ENCODE measurements around the gene AGRN. TPM values are rescaled to one million over a fixed set of nuclear protein-coding genes. Genes with fewer than 3 reads are reported as not detected.
A peak's percentile ranks its signal among the peaks of the same experiment; 100 is the strongest.
"Not testable (repeated sequence)": the region's sequence is repeated elsewhere in the genome, so short reads cannot be mapped to it uniquely, and the experiment has no call there.

Gene AGRN
- total RNA-seq, 2 experiments from 2014 or later, result 22.7 to 24.4 TPM

- ATAC-seq; H3K9me3 Mint-ChIP-seq (ENCODE audit: low read depth); H3K27ac Mint-ChIP-seq; DNase-seq; CTCF ChIA-PET: not testable (repeated sequence)
- POLR2A ChIA-PET, result interaction anchor here (0.6 kb wide), 1 partner anchor 114 kb away, joined by 3 read pairs; no protein-coding TSS in a partner anchor
- H3K4me1 Mint-ChIP-seq, result peaks cover 20% of the 10 kb centered on the region
- intact Hi-C loops (cut with DNase I, micrococcal nuclease), result loop anchor here in 1 of 2 experiments (2.0 kb wide), 1 partner anchor 17 kb away; no protein-coding TSS in a partner anchor
- H3K27me3 Mint-ChIP-seq, result peaks cover 20% of the 10 kb centered on the region
- H3K4me3 Mint-ChIP-seq, result peak overlapping the region; percentile 36
- H3K36me3 Mint-ChIP-seq (ENCODE audit: low read depth), result peaks cover 15% of the 10 kb centered on the region
Observed at GRCh38 chr1:1057769-1058087, 37.8 kb downstream of the AGRN start.

- H3K27me3 Mint-ChIP-seq, result peaks cover 20% of the 10 kb centered on the region
- no peaks in the 10 kb centered on the region for H3K9me3 Mint-ChIP-seq (ENCODE audit: low read depth)
- H3K4me1 Mint-ChIP-seq, result peaks cover 24% of the 10 kb centered on the region
- intact Hi-C loops (cut with DNase I, micrococcal nuclease), result loop anchor here in 1 of 2 experiments (2.0 kb wide), 1 partner anchor 17 kb away; no protein-coding TSS in a partner anchor
- H3K27ac Mint-ChIP-seq, result peak overlapping the region; percentile 37
- ATAC-seq (no peak), DNase-seq (no peak)
- CTCF ChIA-PET, result interaction anchor here (0.7 to 0.8 kb wide), 2 partner anchors 11 to 44 kb away, joined by 3 read pairs; no protein-coding TSS in a partner anchor
- POLR2A ChIA-PET, result interaction anchor here (0.6 kb wide), 2 partner anchors 66 to 114 kb away, joined by 3 to 6 read pairs; no protein-coding TSS in a partner anchor
- peaks cover 17% of the 10 kb centered on the region for H3K36me3 Mint-ChIP-seq (ENCODE audit: low read depth)
- H3K4me3 Mint-ChIP-seq, result peak overlapping the region; percentile 72
Observed at GRCh38 chr1:1058088-1058905, 38.4 kb downstream of the AGRN start.

GRCh38 chr1:1058921-1059493 is 39.1 kb downstream of the AGRN start:
- Mint-ChIP-seq H3K36me3 (ENCODE audit: low read depth) (peaks cover 19% of the 10 kb centered on the region), H3K27ac (peak overlapping the region; percentile 25), H3K27me3 (peaks cover 20% of the 10 kb centered on the region), H3K4me1 (peaks cover 25% of the 10 kb centered on the region), H3K9me3 (ENCODE audit: low read depth) (no peaks in the 10 kb centered on the region), H3K4me3 (peak overlapping the region; percentile 72)
- intact Hi-C loops (cut with DNase I, micrococcal nuclease), result loop anchor here (1.0 to 2.0 kb wide), 10 partner anchors 10 to 290 kb away; partner anchors contain the start of genes C1orf159 (in 1 of the 2), DVL1 (in 1 of the 2), KLHL17 (in 1 of the 2) and PUSL1 (in 1 of the 2)
- DNase-seq (peak; percentile 75), ATAC-seq (peak; percentile 27)
- ChIA-PET POLR2A (no interaction called here), CTCF (interaction anchor here (0.7 to 0.8 kb wide), 2 partner anchors 11 to 44 kb away, joined by 3 read pairs; no protein-coding TSS in a partner anchor)

- Mint-ChIP-seq H3K36me3 (ENCODE audit: low read depth) (peaks cover 19% of the 10 kb centered on the region), H3K9me3 (ENCODE audit: low read depth) (no peaks in the 10 kb centered on the region), H3K4me3 (peak overlapping the region; percentile 82), H3K4me1 (peaks cover 29% of the 10 kb centered on the region), H3K27ac (no peak overlapping the region), H3K27me3 (peaks cover 20% of the 10 kb centered on the region)
- DNase-seq (peak; percentile 95), ATAC-seq (peak; percentile 51)
- ChIA-PET CTCF (interaction anchor here (0.6 to 0.9 kb wide), 2 partner anchors 63 to 67 kb away, joined by 3 to 4 read pairs; no protein-coding TSS in a partner anchor), POLR2A (no interaction called here)
- intact Hi-C loops (cut with DNase I, micrococcal nuclease), result loop anchor here (1.0 to 2.0 kb wide), 10 partner anchors 10 to 290 kb away; partner anchors contain the start of genes C1orf159 (in 1 of the 2), DVL1 (in 1 of the 2), KLHL17 (in 1 of the 2) and PUSL1 (in 1 of the 2)
Observed at GRCh38 chr1:1059494-1060280, 39.8 kb downstream of the AGRN start.

- POLR2A ChIA-PET, result no interaction called here
- Mint-ChIP-seq H3K27ac (no peak overlapping the region), H3K4me1 (peaks cover 32% of the 10 kb centered on the region), H3K4me3 (peak overlapping the region; percentile 82), H3K36me3 (ENCODE audit: low read depth) (peaks cover 21% of the 10 kb centered on the region), H3K27me3 (peaks cover 20% of the 10 kb centered on the region), H3K9me3 (ENCODE audit: low read depth) (no peaks in the 10 kb centered on the region)
- ATAC-seq (no peak), DNase-seq (no peak)
- CTCF ChIA-PET, result interaction anchor here (0.6 to 0.9 kb wide), 2 partner anchors 63 to 68 kb away, joined by 3 to 4 read pairs; no protein-coding TSS in a partner anchor
- intact Hi-C loops (cut with DNase I, micrococcal nuclease), result no loop called here
Observed at GRCh38 chr1:1060281-1061000, 40.5 kb downstream of the AGRN start.

GRCh38 chr1:1061682-1062345 is 41.9 kb downstream of the AGRN start:
- H3K9me3 Mint-ChIP-seq (ENCODE audit: low read depth), result no peaks in the 10 kb centered on the region
- ChIA-PET POLR2A (no interaction called here), CTCF (interaction anchor here (0.9 to 1.2 kb wide), 2 partner anchors 28 to 46 kb away, joined by 3 read pairs; no protein-coding TSS in a partner anchor)
- peaks cover 24% of the 10 kb centered on the region for H3K36me3 Mint-ChIP-seq (ENCODE audit: low read depth)
- intact Hi-C loops (cut with DNase I, micrococcal nuclease), result loop anchor here in 1 of 2 experiments (2.0 kb wide), 2 partner anchors 29 to 77 kb away; no protein-coding TSS in a partner anchor
- peak overlapping the region; percentile 82 for H3K4me3 Mint-ChIP-seq
- H3K27me3 Mint-ChIP-seq, result peaks cover 20% of the 10 kb centered on the region
- ATAC-seq, result no peak
- DNase-seq, result peak; percentile 32
- H3K4me1 Mint-ChIP-seq, result peaks cover 36% of the 10 kb centered on the region
- peak overlapping the region; percentile 42 for H3K27ac Mint-ChIP-seq

GRCh38 chr1:1062348-1063163 is 42.6 kb downstream of the AGRN start:
- no peaks in the 10 kb centered on the region for H3K9me3 Mint-ChIP-seq (ENCODE audit: low read depth)
- POLR2A ChIA-PET, result no interaction called here
- intact Hi-C loops (cut with DNase I, micrococcal nuclease), result loop anchor here in 1 of 2 experiments (2.0 kb wide), 2 partner anchors 30 to 78 kb away; no protein-coding TSS in a partner anchor

GRCh38 chr1:1063261-1063944 is 43.5 kb downstream of the AGRN start:
- Mint-ChIP-seq H3K27me3 (peaks cover 11% of the 10 kb centered on the region), H3K27ac (peak overlapping the region; percentile 79), H3K4me3 (peak overlapping the region; percentile 82), H3K9me3 (ENCODE audit: low read depth) (no peaks in the 10 kb centered on the region), H3K36me3 (ENCODE audit: low read depth) (peaks cover 25% of the 10 kb centered on the region), H3K4me1 (peaks cover 36% of the 10 kb centered on the region)
- CTCF ChIA-PET, result interaction anchor here (0.7 to 2.2 kb wide), 8 partner anchors 24 to 244 kb away, joined by 3 to 19 read pairs (median 5); partner anchors contain the start of gene PERM1
- POLR2A ChIA-PET, result interaction anchor here (0.6 to 1.2 kb wide), 2 partner anchors 30 to 73 kb away, joined by 3 to 5 read pairs; no protein-coding TSS in a partner anchor
- DNase-seq (no peak), ATAC-seq (peak; percentile 3)
- intact Hi-C loops (cut with DNase I, micrococcal nuclease), result loop anchor here in 1 of 2 experiments (2.0 kb wide), 2 partner anchors 31 to 79 kb away; no protein-coding TSS in a partner anchor

More at GRCh38 chr1:1062348-1063163, 42.6 kb downstream of the AGRN start:
- peaks cover 24% of the 10 kb centered on the region for H3K36me3 Mint-ChIP-seq (ENCODE audit: low read depth)
- H3K27ac Mint-ChIP-seq, result peak overlapping the region; percentile 79
- peaks cover 36% of the 10 kb centered on the region for H3K4me1 Mint-ChIP-seq
- CTCF ChIA-PET, result interaction anchor here (0.7 to 2.2 kb wide), 5 partner anchors 29 to 244 kb away, joined by 3 to 19 read pairs (median 3); partner anchors contain the start of gene PERM1
- DNase-seq, result peak; percentile 47
- peaks cover 19% of the 10 kb centered on the region for H3K27me3 Mint-ChIP-seq
- H3K4me3 Mint-ChIP-seq, result peak overlapping the region; percentile 82
- ATAC-seq, result no peak
